ENCODE results near the gene TMEM95. TPM values are rescaled to one million over a fixed set of nuclear protein-coding genes. Genes with fewer than 3 reads are reported as not detected.

Gene TMEM95
- total RNA-seq, 1 experiment from 2014 or later: not detected

- peak; percentile 99 for DNase-seq (ENCODE audit: low read depth)
Observed at GRCh38 chr17:7403977-7404736, 49.2 kb downstream of the TMEM95 start, which contains the start of gene TMEM256. TMEM256 (minus strand) TSS chr17:7404097; CDS start chr17:7404084, 13 bp downstream.

GRCh38 chr17:7404737-7405349, 49.9 kb downstream of the TMEM95 start:
- peak; percentile 28 for DNase-seq (ENCODE audit: low read depth)

DNA sequence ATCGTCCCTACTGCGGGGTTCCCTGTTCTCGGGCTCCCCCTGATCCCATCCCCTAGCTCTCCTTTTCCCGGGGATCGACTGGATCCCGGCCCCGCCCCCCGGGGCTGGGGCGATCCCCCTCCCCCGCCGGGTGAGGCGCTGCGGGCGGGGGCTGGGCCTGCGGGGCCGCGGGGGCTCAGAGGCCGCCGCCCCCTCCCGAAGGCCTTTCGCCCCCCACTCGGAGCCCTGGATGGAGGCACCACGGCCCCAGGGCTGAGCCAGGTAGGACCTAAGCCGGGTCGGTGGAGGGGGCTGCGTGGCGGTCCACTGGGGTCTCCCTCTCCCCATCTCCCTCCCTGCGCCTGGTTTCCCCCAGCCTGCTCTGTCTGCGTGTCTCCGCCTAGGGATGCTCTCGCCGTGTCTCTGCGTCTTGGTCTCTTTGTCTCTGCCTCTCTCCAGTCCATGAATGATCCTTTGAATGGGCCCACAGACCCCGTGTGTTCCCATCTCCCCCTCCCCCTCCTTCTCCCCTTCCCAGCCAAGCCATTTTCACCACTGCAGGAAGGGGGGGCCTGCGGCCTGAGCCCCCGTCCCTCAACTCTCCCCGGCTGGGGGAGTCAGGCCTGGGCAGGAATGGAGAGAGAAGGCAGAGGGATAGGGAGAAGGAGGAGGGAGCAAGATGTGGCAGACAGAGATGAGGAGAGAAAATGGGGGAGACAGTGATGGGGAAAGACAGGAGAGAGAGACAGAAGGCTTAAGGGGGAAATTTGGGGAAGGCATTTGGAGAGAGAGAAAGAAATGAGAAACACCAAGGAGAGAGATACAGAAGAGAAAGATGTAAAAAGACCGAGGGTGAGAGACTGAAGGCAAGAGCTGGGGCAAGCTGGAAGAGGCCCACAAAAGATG, 50.6 kb downstream of the TMEM95 start:
- DNase-seq (ENCODE audit: low read depth): no peak

DNA sequence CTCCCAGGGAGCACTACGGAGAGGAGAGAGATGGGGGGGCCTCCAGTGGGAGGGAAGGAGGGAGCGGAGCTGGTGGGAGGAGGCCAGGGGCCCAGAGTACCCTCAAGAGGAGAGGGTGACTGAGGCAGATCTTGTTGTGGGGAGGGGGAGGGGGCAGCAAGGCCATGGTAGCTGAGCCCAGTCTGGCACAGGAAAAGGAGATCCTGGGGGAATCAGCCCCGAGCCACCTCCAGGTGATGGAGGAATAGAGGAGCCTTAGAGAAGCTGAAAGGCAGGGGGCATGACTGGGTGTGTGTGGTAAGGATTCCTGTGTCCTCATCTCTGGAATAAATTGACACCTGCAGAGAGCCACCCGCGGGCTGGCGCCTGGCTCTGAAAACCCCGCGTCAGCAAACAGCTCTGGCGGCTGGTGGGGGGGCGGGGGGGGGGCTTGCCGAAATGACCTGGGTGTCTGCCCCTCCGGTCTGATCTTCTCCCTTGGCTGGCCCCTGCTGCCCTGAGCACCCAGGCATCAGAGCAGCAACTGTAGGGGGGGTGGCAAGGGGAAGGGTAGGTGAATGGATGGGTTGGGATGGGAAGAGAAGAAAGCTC, 51.4 kb downstream of the TMEM95 start:
- DNase-seq (ENCODE audit: low read depth): no peak

Other genes starting within 250 kb of the TMEM95 start
- gene ASGR2, start 240.3 kb upstream of the TMEM95 start, total RNA-seq (2014; rRNA removed): not detected in 2 replicates
- gene ASGR1, start 175.8 kb upstream of the TMEM95 start, total RNA-seq (2014; rRNA removed): 0.29 and 1.4 TPM in 2 replicates
- gene DLG4, start 135.3 kb upstream of the TMEM95 start, total RNA-seq (2014; rRNA removed): 16.6 and 17.3 TPM in 2 replicates
- gene ACADVL, start 135.2 kb upstream of the TMEM95 start, total RNA-seq (2014; rRNA removed): 485 and 564 TPM in 2 replicates
- gene DVL2, start 120.6 kb upstream of the TMEM95 start, total RNA-seq (2014; rRNA removed): 64.8 and 71.4 TPM in 2 replicates
- gene PHF23, start 115.7 kb upstream of the TMEM95 start, total RNA-seq (2014; rRNA removed): 54.7 and 56.4 TPM in 2 replicates
- 161 and 171 TPM in 2 replicates for gene GABARAP, start 112.7 kb upstream of the TMEM95 start, total RNA-seq (2014; rRNA removed)
- 59.1 and 65.5 TPM in 2 replicates for gene CTDNEP1, start 103.4 kb upstream of the TMEM95 start, total RNA-seq (2014; rRNA removed)
- gene ELP5, start 102.9 kb upstream of the TMEM95 start, total RNA-seq (2014; rRNA removed): 52.6 and 58.2 TPM in 2 replicates
- not detected in 2 replicates for gene CLDN7, start 92.7 kb upstream of the TMEM95 start, total RNA-seq (2014; rRNA removed)
- gene SLC2A4, start 73.4 kb upstream of the TMEM95 start, total RNA-seq (2014; rRNA removed): 0.11 TPM in 1 of 2 replicates, not detected in the other
- not detected in 2 replicates for gene YBX2, start 60.5 kb upstream of the TMEM95 start, total RNA-seq (2014; rRNA removed)
- 968 and 1,043 TPM in 2 replicates for gene EIF5A, start 47.5 kb upstream of the TMEM95 start, total RNA-seq (2014; rRNA removed)
- gene GPS2, start 39.8 kb upstream of the TMEM95 start, total RNA-seq (2014; rRNA removed): 98.7 and 119 TPM in 2 replicates
- 15.1 and 15.7 TPM in 2 replicates for gene NEURL4, start 25.8 kb upstream of the TMEM95 start, total RNA-seq (2014; rRNA removed)
- gene ACAP1, start 18.6 kb upstream of the TMEM95 start, total RNA-seq (2014; rRNA removed): 1.5 TPM in 1 of 2 replicates, not detected in the other
- gene KCTD11, start 3.0 kb upstream of the TMEM95 start, total RNA-seq (2014; rRNA removed): 8.3 and 9.0 TPM in 2 replicates
- gene TNK1, start 25.9 kb downstream of the TMEM95 start, total RNA-seq (2014; rRNA removed): 0.06 TPM in 1 of 2 replicates, not detected in the other
- 38.1 and 54.4 TPM in 2 replicates for gene PLSCR3, start 39.4 kb downstream of the TMEM95 start, total RNA-seq (2014; rRNA removed)
- 65.1 and 88.9 TPM in 2 replicates for gene TMEM256, start 48.9 kb downstream of the TMEM95 start, total RNA-seq (2014; rRNA removed)
- gene NLGN2, start 52.7 kb downstream of the TMEM95 start, total RNA-seq (2014; rRNA removed): 7.6 and 8.3 TPM in 2 replicates
- not detected in 2 replicates for gene SPEM1, start 65.2 kb downstream of the TMEM95 start, total RNA-seq (2014; rRNA removed)
- gene SPEM2, start 70.5 kb downstream of the TMEM95 start, total RNA-seq (2014; rRNA removed): not detected in 2 replicates
- gene SPEM3, start 73.7 kb downstream of the TMEM95 start, total RNA-seq (2014; rRNA removed): not detected in 2 replicates
- 0.75 and 0.90 TPM in 2 replicates for gene TMEM102, start 80.3 kb downstream of the TMEM95 start, total RNA-seq (2014; rRNA removed)
- 23.4 and 23.8 TPM in 2 replicates for gene FGF11, start 84.4 kb downstream of the TMEM95 start, total RNA-seq (2014; rRNA removed)
- 51.9 and 60.3 TPM in 2 replicates for gene CHRNB1, start 89.9 kb downstream of the TMEM95 start, total RNA-seq (2014; rRNA removed)
- 25.3 and 27.8 TPM in 2 replicates for gene ZBTB4, start 124.5 kb downstream of the TMEM95 start, total RNA-seq (2014; rRNA removed)
- not detected in 2 replicates for gene SLC35G6, start 126.3 kb downstream of the TMEM95 start, total RNA-seq (2014; rRNA removed)
- 63.7 and 81.4 TPM in 2 replicates for gene POLR2A, start 129.2 kb downstream of the TMEM95 start, total RNA-seq (2014; rRNA removed)
- gene TNFSF12, start 193.9 kb downstream of the TMEM95 start, total RNA-seq (2014; rRNA removed): 14.8 and 20.7 TPM in 2 replicates
- gene TNFSF13, start 203.6 kb downstream of the TMEM95 start, total RNA-seq (2014; rRNA removed): not detected in 2 replicates
- 108 and 131 TPM in 2 replicates for gene SENP3, start 206.8 kb downstream of the TMEM95 start, total RNA-seq (2014; rRNA removed)
- 48.2 and 56.4 TPM in 2 replicates for gene CD68, start 224.5 kb downstream of the TMEM95 start, total RNA-seq (2014; rRNA removed)
- 371 and 379 TPM in 2 replicates for gene MPDU1, start 228.7 kb downstream of the TMEM95 start, total RNA-seq (2014; rRNA removed)
- gene SOX15, start 234.9 kb downstream of the TMEM95 start, total RNA-seq (2014; rRNA removed): 0.96 and 2.0 TPM in 2 replicates

Measured in LHCN-M2 (cell line).